ENCODE measurements around the gene DAO. TPM values are rescaled to one million over a fixed set of nuclear protein-coding genes. Genes with fewer than 3 reads are reported as not detected.

DAO gene
- total RNA-seq, 6 experiments from 2014 or later, result not detected

DNA sequence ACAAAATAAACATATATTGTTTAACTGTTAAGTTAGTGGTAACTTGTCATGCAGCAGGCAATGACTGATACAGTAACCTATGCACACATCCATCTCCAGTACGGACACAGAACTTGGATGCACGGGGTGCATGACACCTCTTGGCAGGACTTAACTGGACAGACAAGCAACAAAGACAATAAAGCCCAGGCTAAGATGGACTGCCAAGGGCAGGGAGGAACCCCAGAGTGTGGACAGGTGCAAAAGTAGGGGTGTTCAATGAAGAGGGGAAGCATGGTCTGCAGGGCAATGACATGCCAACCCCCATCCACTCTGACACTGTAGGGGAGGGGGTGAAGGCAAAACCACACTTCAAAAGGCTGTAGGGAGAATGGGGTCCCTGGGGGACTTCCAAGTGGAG, 34.2 kb upstream of the DAO start:
- Mint-ChIP-seq H3K9me3 (no peaks in the 10 kb centered on the region), H3K36me3 (ENCODE audit: low read depth) (peaks cover 64% of the 10 kb centered on the region), H3K27ac (no peak overlapping the region), H3K27me3 (ENCODE audit: insufficient read depth) (peaks cover 2% of the 10 kb centered on the region), H3K4me3 (no peak overlapping the region), H3K4me1 (ENCODE audit: low read depth) (peaks cover 64% of the 10 kb centered on the region)
- TF ChIP-seq, protein P1, sequence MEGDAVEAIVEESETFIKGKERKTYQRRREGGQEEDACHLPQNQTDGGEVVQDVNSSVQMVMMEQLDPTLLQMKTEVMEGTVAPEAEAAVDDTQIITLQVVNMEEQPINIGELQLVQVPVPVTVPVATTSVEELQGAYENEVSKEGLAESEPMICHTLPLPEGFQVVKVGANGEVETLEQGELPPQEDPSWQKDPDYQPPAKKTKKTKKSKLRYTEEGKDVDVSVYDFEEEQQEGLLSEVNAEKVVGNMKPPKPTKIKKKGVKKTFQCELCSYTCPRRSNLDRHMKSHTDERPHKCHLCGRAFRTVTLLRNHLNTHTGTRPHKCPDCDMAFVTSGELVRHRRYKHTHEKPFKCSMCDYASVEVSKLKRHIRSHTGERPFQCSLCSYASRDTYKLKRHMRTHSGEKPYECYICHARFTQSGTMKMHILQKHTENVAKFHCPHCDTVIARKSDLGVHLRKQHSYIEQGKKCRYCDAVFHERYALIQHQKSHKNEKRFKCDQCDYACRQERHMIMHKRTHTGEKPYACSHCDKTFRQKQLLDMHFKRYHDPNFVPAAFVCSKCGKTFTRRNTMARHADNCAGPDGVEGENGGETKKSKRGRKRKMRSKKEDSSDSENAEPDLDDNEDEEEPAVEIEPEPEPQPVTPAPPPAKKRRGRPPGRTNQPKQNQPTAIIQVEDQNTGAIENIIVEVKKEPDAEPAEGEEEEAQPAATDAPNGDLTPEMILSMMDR (IDR thresholded peaks at IDR 0.05), result no peak
- DNase-seq, result no peak

DNA sequence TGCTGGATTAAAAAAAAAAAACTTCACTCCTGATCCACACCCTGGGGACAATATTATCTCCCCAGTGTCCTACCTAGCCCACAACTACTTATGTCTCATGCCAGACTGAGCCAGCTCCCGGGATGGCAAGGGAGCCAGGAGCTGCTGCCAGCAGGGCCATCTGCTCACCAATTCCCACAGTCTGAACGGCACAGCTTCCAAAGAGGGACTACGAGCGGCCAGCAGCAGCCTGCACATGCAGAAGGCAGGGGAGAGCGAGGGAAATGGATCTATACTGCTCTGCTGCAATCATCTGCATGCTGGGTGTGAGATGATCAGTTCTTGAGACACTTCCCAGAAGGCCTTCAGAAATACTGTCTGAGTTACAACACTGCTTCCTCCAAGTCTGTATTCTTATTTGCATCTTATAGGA, 33.6 kb upstream of the DAO start:
- H3K4me1 Mint-ChIP-seq (ENCODE audit: low read depth), result peaks cover 64% of the 10 kb centered on the region
- peaks cover 66% of the 10 kb centered on the region for H3K36me3 Mint-ChIP-seq (ENCODE audit: low read depth)
- H3K9me3 Mint-ChIP-seq, result no peaks in the 10 kb centered on the region
- H3K4me3 Mint-ChIP-seq, result no peak overlapping the region
- H3K27ac Mint-ChIP-seq, result peak overlapping the region; percentile 56
- no peak for DNase-seq
- TF ChIP-seq, protein P1 (IDR thresholded peaks at IDR 0.05), result no peak
- peaks cover 5% of the 10 kb centered on the region; the same call in 1 of the 2 replicates for H3K27me3 Mint-ChIP-seq (ENCODE audit: insufficient read depth)

DNA sequence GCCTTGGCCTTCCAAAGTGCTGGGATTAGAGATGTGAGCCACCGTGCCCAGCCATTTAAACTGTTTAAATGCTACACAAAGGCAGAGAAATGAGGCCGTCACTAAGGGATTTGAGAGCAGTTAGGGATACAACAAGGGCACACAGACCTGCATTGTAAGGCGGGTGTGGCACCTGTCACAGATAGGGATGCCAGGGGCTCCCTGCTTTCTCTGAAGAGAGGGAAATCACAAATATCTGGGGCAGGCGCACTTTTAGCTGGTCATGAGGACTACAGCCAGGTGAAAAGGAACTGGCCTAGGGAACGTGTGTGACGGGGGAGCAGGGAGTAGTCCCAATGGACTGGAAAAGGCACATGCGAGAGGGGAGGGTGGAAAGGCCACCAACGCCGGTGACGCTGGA, 32.2 kb upstream of the DAO start:
- Mint-ChIP-seq H3K4me3 (no peak overlapping the region), H3K27me3 (ENCODE audit: insufficient read depth) (peaks cover 5% of the 10 kb centered on the region), H3K4me1 (ENCODE audit: low read depth) (peaks cover 64% of the 10 kb centered on the region), H3K36me3 (ENCODE audit: low read depth) (peaks cover 65% of the 10 kb centered on the region), H3K27ac (peak overlapping the region; percentile 76), H3K9me3 (no peaks in the 10 kb centered on the region)
- no peak for DNase-seq
- TF ChIP-seq, protein P1 (IDR thresholded peaks at IDR 0.05), result no peak

DNA sequence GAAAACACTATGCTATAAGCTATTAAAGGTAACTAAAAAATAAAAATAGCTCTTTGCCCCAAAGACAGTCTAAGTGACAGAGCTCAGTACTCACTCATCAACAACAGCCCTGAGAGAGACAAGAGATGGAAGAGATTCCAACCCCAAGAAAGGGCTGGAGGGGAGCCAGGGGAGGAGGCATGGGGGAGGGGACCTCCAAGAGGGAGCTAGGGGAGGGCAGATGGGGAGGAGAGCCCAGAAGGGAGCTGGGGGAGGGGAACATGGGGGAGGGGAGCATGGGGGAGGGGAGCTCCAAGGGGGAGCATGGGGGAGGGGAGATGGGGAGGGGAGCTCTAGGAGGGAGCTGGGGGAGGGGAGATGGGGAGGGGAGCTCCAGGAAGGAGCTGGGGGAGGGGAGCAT, 30.2 kb upstream of the DAO start:
- Mint-ChIP-seq H3K4me1 (ENCODE audit: low read depth) (peaks cover 70% of the 10 kb centered on the region), H3K9me3 (peaks cover 2% of the 10 kb centered on the region), H3K4me3 (peak overlapping the region; percentile 71; the same call in 1 of the 2 replicates), H3K27me3 (ENCODE audit: insufficient read depth) (peaks cover 7% of the 10 kb centered on the region), H3K27ac (peak overlapping the region; percentile 81), H3K36me3 (ENCODE audit: low read depth) (peaks cover 60% of the 10 kb centered on the region)
- TF ChIP-seq, protein P1 (IDR thresholded peaks at IDR 0.05), result no peak
- no peak for DNase-seq

DNA sequence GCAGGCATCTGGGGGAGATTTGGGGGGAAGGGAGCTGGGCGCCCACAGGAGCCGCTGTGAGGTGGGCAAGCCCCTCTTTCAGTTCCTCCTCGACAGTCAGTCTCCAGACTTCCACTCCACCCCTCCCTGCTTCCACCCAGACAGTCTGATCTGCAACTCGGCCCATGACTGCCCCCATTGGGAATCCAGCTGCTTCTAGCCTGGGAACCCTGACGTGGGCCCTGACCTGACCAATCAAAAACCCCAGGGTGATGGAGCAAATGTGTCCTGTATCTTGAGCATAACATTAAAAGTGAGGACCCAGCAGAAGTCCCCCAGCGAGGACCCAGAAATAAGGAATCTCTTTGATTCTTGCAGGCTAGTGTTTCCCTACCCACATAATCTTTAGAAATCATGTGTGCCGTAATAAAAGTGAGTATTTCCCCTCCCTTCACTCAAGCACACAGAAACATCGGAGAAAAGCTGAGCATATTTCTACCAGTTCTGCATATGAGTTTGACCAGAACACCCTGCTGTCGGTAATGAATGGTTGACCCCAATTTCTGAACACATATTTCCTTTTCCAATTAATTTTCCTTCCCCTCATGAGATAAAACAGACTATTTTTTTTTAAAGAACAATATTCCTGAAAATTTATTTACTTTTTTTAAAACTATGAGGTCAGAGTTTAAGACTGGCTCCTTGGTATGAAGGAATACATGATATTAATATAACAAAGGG, 28.9 kb upstream of the DAO start:
- H3K27me3 Mint-ChIP-seq (ENCODE audit: insufficient read depth), result peaks cover 10% of the 10 kb centered on the region
- H3K27ac Mint-ChIP-seq, result peak overlapping the region; percentile 100
- TF ChIP-seq, protein P1 (IDR thresholded peaks at IDR 0.05), result peak; percentile 48
- peak; percentile 79 for DNase-seq
- H3K4me3 Mint-ChIP-seq, result peak overlapping the region; percentile 60
- H3K36me3 Mint-ChIP-seq (ENCODE audit: low read depth), result peaks cover 68% of the 10 kb centered on the region
- peaks cover 12% of the 10 kb centered on the region for H3K9me3 Mint-ChIP-seq
- peaks cover 78% of the 10 kb centered on the region for H3K4me1 Mint-ChIP-seq (ENCODE audit: low read depth)

All from HFFc6 (cell line).